HepG2 (cell line): ENCODE data around the gene YTHDF1. TPM values are rescaled to one million over a fixed set of nuclear protein-coding genes. Genes with fewer than 3 reads are reported as not detected.

Source experiments
- ATAC-seq: fragments of 200-7000 bp; cut with Tn5 transposase; 3 replicates; pipeline ENCODE4 v1.9.1; 2020; ENCODE audit warnings: mild to moderate bottlenecking, moderate library complexity
- BruUV-seq: library from RNA; stranded (reverse); fragments of 400-500 nt; replicated peaks from 2 replicates; lab custom pipeline; 2021; lab: Mats Ljungman, UMichigan
- CTCF ChIA-PET: fragments of 300-600 bp; formaldehyde crosslinking; extraction: SDS; loops from one replicate; lab custom pipeline; 2021; ENCODE audit warnings: low total read pairs, inconsistent platforms, low intra/inter-chr PET ratio; lab: Yijun Ruan, JAX
- POLR2A ChIA-PET: fragments of 350-600 bp; sonication (Branson Sonifier 250); formaldehyde crosslinking; loops from one replicate; lab custom pipeline; 2020; ENCODE audit warnings: antibody characterized with exemption, inconsistent platforms; lab: Yijun Ruan, JAX
- DNase-seq: peaks from one replicate; pipeline ENCODE4 v3.0.0-alpha.2; 2015; ENCODE audit warnings: low spot score
- FAIRE-seq: peaks from 3 replicates; lab custom pipeline; 2011; peaks lifted over from hg19 to GRCh38; lab: Jason Lieb, UNC
- H2AFZ ChIP-seq: one replicate; pipeline ENCODE4 v1.6.1; 2011; ENCODE audit warnings: low read length, inconsistent platforms
- H3K27ac ChIP-seq: fragments of 300-600 bp; 3 replicates; pipeline ENCODE4 v1.8.0; 2011; ENCODE audit warnings: mixed run types, mild to moderate bottlenecking, mixed read lengths, low read length, inconsistent platforms; ENCODE audit not compliant: insufficient read depth; ENCODE audit errors: extremely low read length
- H3K27me3 ChIP-seq, 2 experiments: fragments of 200-600 bp in 1 of 2; 2 replicates in 1 of 2; 3 replicates in 1 of 2; pipeline versions ENCODE4 v1.6.0 to v1.8.0; 2011; ENCODE audit warnings: low read length in 2 of 2, mild to moderate bottlenecking in 2 of 2, moderate library complexity in 2 of 2, inconsistent platforms in 1 of 2; ENCODE audit not compliant: insufficient read depth in 2 of 2, control insufficient read depth in 1 of 2
- H3K36me3 ChIP-seq, 2 experiments: fragments of 200-600 bp in 1 of 2; replicated peaks in 1 of 2; 2 replicates in 1 of 2; 3 replicates in 1 of 2; pipeline versions ENCODE4 v1.5.1 to v1.8.0; 2011; ENCODE audit warnings: low read length in 2 of 2, inconsistent platforms in 1 of 2; ENCODE audit not compliant: insufficient read depth in 2 of 2, control insufficient read depth in 1 of 2
- H3K4me1 ChIP-seq: 2 replicates; pipeline ENCODE4 v1.5.1; 2012; ENCODE audit warnings: low read length, inconsistent platforms; ENCODE audit not compliant: insufficient read depth
- H3K4me2 ChIP-seq: 2 replicates; pipeline ENCODE4 v1.6.0; 2011; ENCODE audit warnings: low read depth, low read length, inconsistent platforms
- H3K4me3 ChIP-seq, 3 experiments: fragments of 200-600 bp in 1 of 3; sonication (generic), shearing (Covaris generic) in 1 of 3; replicated peaks in 1 of 3; 2 replicates each; pipeline ENCODE4 v1.5.1; 2011 to 2016; ENCODE audit warnings: low read length in 3 of 3, inconsistent platforms in 2 of 3, low read depth in 2 of 3, mild to moderate bottlenecking in 2 of 3, control low read depth in 1 of 3, mixed read lengths in 1 of 3; ENCODE audit not compliant: insufficient read depth in 1 of 3
- H3K79me2 ChIP-seq: one replicate; pipeline ENCODE4 v1.6.1; 2011; ENCODE audit warnings: low read length, inconsistent platforms; ENCODE audit not compliant: insufficient read depth
- H3K9ac ChIP-seq: 2 replicates; pipeline ENCODE4 v1.6.0; 2011; ENCODE audit warnings: mild to moderate bottlenecking, low read depth, low read length, inconsistent platforms; ENCODE audit not compliant: insufficient read depth
- H3K9me3 ChIP-seq: 2 replicates; pipeline ENCODE4 v1.5.1; 2012; ENCODE audit warnings: mild to moderate bottlenecking, low read length
- H4K20me1 ChIP-seq: 2 replicates; pipeline ENCODE4 v1.6.0; 2011; ENCODE audit warnings: inconsistent platforms, mild to moderate bottlenecking, low read length, moderate library complexity; ENCODE audit not compliant: insufficient read depth
- AGO2 ChIP-seq: fragments of 200-400 bp; formaldehyde crosslinking; optimal IDR thresholded peaks from 2 replicates; pipeline ENCODE3; 2017; ENCODE audit warnings: mild to moderate bottlenecking, low read depth, low read length, moderate library complexity
- ATRX ChIP-seq: sonication (generic); formaldehyde crosslinking; IDR thresholded peaks from 2 replicates; pipeline ENCODE4 v1.4.0; 2020; ENCODE audit warnings: missing genetic modification reagents, borderline replicate concordance
- CBFB ChIP-seq: sonication (generic); formaldehyde crosslinking; IDR thresholded peaks from 2 replicates; pipeline ENCODE4 v1.4.0; 2020; ENCODE audit warnings: missing genetic modification reagents
- GATA4 ChIP-seq: sonication (generic); IDR thresholded peaks from 2 replicates; pipeline ENCODE4 v1.6.1; 2016; ENCODE audit warnings: antibody characterized with exemption, low read depth, borderline replicate concordance
- KAT7 ChIP-seq: IDR thresholded peaks from 2 replicates; pipeline ENCODE4 v1.6.1; 2018; ENCODE audit warnings: borderline replicate concordance, missing compliant biosample characterization
- MIER2 ChIP-seq: IDR thresholded peaks from 2 replicates; pipeline ENCODE4 v1.6.1; 2016; ENCODE audit warnings: missing biosample characterization, missing genetic modification reagents
- NR2F6 ChIP-seq, 2 experiments: IDR thresholded peaks; 2 replicates each; pipeline ENCODE4 v1.6.1; 2016; ENCODE audit warnings: antibody characterized with exemption in 1 of 2, mild to moderate bottlenecking in 1 of 2
- RAD21 ChIP-seq: fragments of 450-650 bp; formaldehyde crosslinking; IDR thresholded peaks from 2 replicates; pipeline ENCODE4 v1.5.0; 2020; ENCODE audit warnings: mild to moderate bottlenecking
- RNF2 ChIP-seq: fragments of 450-650 bp; conservative IDR thresholded peaks from 2 replicates; pipeline ENCODE4 v1.6.1; 2016; ENCODE audit warnings: low read depth
- ZNF367 ChIP-seq: sonication (generic); formaldehyde crosslinking; IDR thresholded peaks from 2 replicates; pipeline ENCODE4 v1.4.0; 2020; ENCODE audit warnings: missing genetic modification reagents, borderline replicate concordance
- ZNF382 ChIP-seq: sonication (generic); formaldehyde crosslinking; IDR thresholded peaks from 2 replicates; pipeline ENCODE4 v1.5.0; 2020; ENCODE audit warnings: missing genetic modification reagents, mild to moderate bottlenecking, borderline replicate concordance
- ZNF547 ChIP-seq: sonication (generic); formaldehyde crosslinking; IDR thresholded peaks from 2 replicates; pipeline ENCODE4 v1.5.1; 2020; ENCODE audit warnings: mild to moderate bottlenecking, missing genetic modification reagents
- ZNF614 ChIP-seq: IDR thresholded peaks from 2 replicates; pipeline ENCODE4 v1.6.1; 2018; ENCODE audit warnings: missing biosample characterization, missing genetic modification reagents, inconsistent platforms, borderline replicate concordance
- ZNF616 ChIP-seq: sonication (generic); formaldehyde crosslinking; IDR thresholded peaks from 2 replicates; pipeline ENCODE4 v1.5.0; 2020; ENCODE audit warnings: low read depth, mild to moderate bottlenecking, missing genetic modification reagents
- ZNF619 ChIP-seq: sonication (generic); formaldehyde crosslinking; IDR thresholded peaks from 2 replicates; pipeline ENCODE4 v1.4.0; 2020; ENCODE audit warnings: mild to moderate bottlenecking, missing genetic modification reagents
- WGBS: methylation state at CpG from one replicate; pipeline ENCODE4 v1.1.6; 2017; ENCODE audit warnings: low lambda C conversion rate; 5-methylcytosine and 5-hydroxymethylcytosine counted together
- in situ Hi-C: cut with HindIII; loops from 2 replicates; pipeline ENCODE4 v1.10.0; 2017; ENCODE audit warnings: low pct_unique_long_range_greater_than_20kb; ENCODE audit not compliant: extremely low pct_ligation_motif_present
- intact Hi-C: fragments of 100-400 bp; cut with micrococcal nuclease; formaldehyde crosslinking; loops from one replicate; pipeline ENCODE4 v1.10.0; 2022; ENCODE audit not compliant: unreplicated experiment
- polyA plus RNA-seq, 8 experiments: library from polyadenylated mRNA; depleted of rRNA in 3 of 8; stranded (reverse) in 7 of 8; unstranded in 1 of 8; fragments of >200 nt; fragmentation: Illumina TruSeq in 4 of 8; extraction: Trizol in 4 of 8; gene quantifications; 2 replicates each; pipeline versions ENCODE4 v1.2.1 to v1.2.3, GENCODE V29; 2011 to 2016; ENCODE audit warnings: low read depth in 4 of 8, missing spikeins in 1 of 8, mixed read lengths in 1 of 8; ENCODE audit not compliant: insufficient read depth in 1 of 8
- total RNA-seq, 5 experiments: library from RNA; depleted of rRNA; stranded (reverse); fragments of >200 nt; fragmentation: Illumina TruSeq; extraction: Trizol; gene quantifications; 2 replicates each; pipeline ENCODE4 v1.2.3, GENCODE V29; 2016; ENCODE audit warnings: low read depth in 1 of 5
- TF ChIP-seq, protein P1 (sequence below): sonication (generic); formaldehyde crosslinking; IDR thresholded peaks from 2 replicates; pipeline ENCODE4 v1.5.1; 2020; ENCODE audit warnings: mild to moderate bottlenecking, missing genetic modification reagents, moderate library complexity
- TF ChIP-seq, protein P2 (sequence below): sonication (generic); formaldehyde crosslinking; IDR thresholded peaks from 2 replicates; pipeline ENCODE4 v1.4.0; 2020; ENCODE audit warnings: missing genetic modification reagents
- TF ChIP-seq, protein P3 (sequence below): sonication (generic); formaldehyde crosslinking; IDR thresholded peaks from 2 replicates; pipeline ENCODE4 v1.9.0; 2021; ENCODE audit warnings: missing genetic modification reagents, borderline replicate concordance

YTHDF1 gene
- total and polyA plus RNA-seq, 2 of the 13 experiments (the other 11 are each of a cell fraction or from before 2014, with no cell fraction given): 34.5 to 37.7 TPM

DNA sequence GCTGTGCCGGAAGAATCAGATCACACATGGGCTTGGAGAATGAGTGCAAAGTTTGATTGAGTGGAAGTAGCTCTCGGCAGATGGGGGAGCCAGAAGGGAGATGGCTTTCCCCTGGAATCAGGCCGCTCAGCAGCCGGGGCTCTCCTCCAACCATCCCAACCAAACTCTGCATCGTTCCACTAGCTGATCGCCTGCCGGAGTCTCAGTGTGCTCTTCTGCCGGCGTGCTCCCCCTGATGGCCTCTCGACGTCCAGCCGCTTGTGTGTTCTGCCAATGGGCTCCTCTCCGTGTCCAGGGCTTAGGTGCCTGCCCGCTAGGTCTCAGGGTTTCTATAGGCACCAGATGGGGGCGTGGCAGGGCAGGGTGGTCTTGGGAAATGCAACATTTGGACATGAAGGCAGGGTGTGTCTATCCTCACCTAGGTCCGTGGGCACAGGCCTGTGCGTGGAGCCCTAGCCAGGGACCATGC lies 14.9 kb upstream of the YTHDF1 start (continued):
- no peak; the same call in 1 of the 2 replicates for TF ChIP-seq RNF2
- TF ChIP-seq, protein P1, sequence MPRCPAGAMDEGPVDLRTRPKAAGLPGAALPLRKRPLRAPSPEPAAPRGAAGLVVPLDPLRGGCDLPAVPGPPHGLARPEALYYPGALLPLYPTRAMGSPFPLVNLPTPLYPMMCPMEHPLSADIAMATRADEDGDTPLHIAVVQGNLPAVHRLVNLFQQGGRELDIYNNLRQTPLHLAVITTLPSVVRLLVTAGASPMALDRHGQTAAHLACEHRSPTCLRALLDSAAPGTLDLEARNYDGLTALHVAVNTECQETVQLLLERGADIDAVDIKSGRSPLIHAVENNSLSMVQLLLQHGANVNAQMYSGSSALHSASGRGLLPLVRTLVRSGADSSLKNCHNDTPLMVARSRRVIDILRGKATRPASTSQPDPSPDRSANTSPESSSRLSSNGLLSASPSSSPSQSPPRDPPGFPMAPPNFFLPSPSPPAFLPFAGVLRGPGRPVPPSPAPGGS (CRISPR knock-in tag): no peak
- no peak for TF ChIP-seq ZNF382
- TF ChIP-seq NR2F6 (IDR thresholded peaks at IDR 0.05): no peak
- TF ChIP-seq NR2F6 (CRISPR knock-in tag; IDR thresholded peaks at IDR 0.05): no peak
- no peak for TF ChIP-seq CBFB (CRISPR knock-in tag)

DNA sequence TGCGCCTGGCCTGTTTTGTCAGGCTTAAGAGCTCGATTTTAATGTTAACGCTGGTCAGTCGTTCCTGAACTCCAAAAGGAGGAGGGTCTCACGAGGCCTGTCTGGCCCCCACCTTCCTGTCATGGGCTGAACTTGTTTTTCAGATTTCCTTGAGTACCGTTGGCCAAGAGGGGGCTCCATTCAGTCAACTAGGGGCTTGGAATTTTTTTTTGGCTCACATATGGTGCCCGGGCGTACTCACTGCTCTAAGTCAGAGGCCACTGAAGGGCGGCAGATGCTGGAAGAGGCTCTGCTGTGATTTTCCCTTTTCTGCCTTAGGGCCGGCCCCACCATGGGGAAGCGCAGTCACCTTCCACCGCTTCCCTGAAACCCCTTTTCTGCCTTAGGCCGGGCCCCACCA lies 12.9 kb upstream of the YTHDF1 start:
- no peaks in the 10 kb centered on the region for H4K20me1 ChIP-seq
- in situ Hi-C loops: no loop called here
- POLR2A ChIA-PET: no interaction called here
- H3K4me3 ChIP-seq: no peak overlapping the region
- H3K36me3 ChIP-seq: no peaks in the 10 kb centered on the region
- no peak overlapping the region for H3K27ac ChIP-seq
- intact Hi-C loops: no loop called here
- no TSS peak for BruUV-seq
- H3K79me2 ChIP-seq: no peaks in the 10 kb centered on the region
- no peak overlapping the region for H3K4me2 ChIP-seq
- no peak for FAIRE-seq
- peaks cover 17 to 83% of the 10 kb centered on the region in 2 experiments; a peak in 4 of 5 replicates for H3K27me3 ChIP-seq
- no peak overlapping the region for H3K9ac ChIP-seq
- CTCF ChIA-PET: no interaction called here
- WGBS: 47% methylated on average over 13 of the region's 13 CpGs
- peaks cover 32% of the 10 kb centered on the region for H3K4me1 ChIP-seq
- no peak for DNase-seq
- no peak for ATAC-seq
- H2AFZ ChIP-seq: no peak overlapping the region
- H3K9me3 ChIP-seq: no peaks in the 10 kb centered on the region
- TF ChIP-seq GATA4: no peak
- TF ChIP-seq, protein P2, sequence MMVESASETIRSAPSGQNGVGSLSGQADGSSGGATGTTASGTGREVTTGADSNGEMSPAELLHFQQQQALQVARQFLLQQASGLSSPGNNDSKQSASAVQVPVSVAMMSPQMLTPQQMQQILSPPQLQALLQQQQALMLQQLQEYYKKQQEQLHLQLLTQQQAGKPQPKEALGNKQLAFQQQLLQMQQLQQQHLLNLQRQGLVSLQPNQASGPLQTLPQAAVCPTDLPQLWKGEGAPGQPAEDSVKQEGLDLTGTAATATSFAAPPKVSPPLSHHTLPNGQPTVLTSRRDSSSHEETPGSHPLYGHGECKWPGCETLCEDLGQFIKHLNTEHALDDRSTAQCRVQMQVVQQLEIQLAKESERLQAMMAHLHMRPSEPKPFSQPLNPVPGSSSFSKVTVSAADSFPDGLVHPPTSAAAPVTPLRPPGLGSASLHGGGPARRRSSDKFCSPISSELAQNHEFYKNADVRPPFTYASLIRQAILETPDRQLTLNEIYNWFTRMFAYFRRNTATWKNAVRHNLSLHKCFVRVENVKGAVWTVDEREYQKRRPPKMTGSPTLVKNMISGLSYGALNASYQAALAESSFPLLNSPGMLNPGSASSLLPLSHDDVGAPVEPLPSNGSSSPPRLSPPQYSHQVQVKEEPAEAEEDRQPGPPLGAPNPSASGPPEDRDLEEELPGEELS (CRISPR knock-in tag): no peak
- no peak for TF ChIP-seq AGO2
- no peak for TF ChIP-seq ATRX (CRISPR knock-in tag)
- TF ChIP-seq RAD21 (CRISPR knock-in tag): no peak
- no peak for TF ChIP-seq ZNF367 (CRISPR knock-in tag)
- no peak for TF ChIP-seq ZNF616 (CRISPR knock-in tag)
- no peak for TF ChIP-seq ZNF547
- TF ChIP-seq ZNF614 (CRISPR knock-in tag): no peak
- TF ChIP-seq MIER2 (CRISPR knock-in tag): no peak
- TF ChIP-seq, protein P3, sequence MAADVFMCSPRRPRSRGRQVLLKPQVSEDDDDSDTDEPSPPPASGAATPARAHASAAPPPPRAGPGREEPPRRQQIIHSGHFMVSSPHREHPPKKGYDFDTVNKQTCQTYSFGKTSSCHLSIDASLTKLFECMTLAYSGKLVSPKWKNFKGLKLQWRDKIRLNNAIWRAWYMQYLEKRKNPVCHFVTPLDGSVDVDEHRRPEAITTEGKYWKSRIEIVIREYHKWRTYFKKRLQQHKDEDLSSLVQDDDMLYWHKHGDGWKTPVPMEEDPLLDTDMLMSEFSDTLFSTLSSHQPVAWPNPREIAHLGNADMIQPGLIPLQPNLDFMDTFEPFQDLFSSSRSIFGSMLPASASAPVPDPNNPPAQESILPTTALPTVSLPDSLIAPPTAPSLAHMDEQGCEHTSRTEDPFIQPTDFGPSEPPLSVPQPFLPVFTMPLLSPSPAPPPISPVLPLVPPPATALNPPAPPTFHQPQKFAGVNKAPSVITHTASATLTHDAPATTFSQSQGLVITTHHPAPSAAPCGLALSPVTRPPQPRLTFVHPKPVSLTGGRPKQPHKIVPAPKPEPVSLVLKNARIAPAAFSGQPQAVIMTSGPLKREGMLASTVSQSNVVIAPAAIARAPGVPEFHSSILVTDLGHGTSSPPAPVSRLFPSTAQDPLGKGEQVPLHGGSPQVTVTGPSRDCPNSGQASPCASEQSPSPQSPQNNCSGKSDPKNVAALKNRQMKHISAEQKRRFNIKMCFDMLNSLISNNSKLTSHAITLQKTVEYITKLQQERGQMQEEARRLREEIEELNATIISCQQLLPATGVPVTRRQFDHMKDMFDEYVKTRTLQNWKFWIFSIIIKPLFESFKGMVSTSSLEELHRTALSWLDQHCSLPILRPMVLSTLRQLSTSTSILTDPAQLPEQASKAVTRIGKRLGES: no peak
- no peak for TF ChIP-seq ZNF619 (CRISPR knock-in tag)
- no peak for TF ChIP-seq KAT7 (CRISPR knock-in tag)
